Measurements from ENCODE around the gene CLIC1. TPM values are rescaled to one million over a fixed set of nuclear protein-coding genes. Genes with fewer than 3 reads are reported as not detected.
A peak's percentile ranks its signal among the peaks of the same experiment; 100 is the strongest.

CLIC1 gene
- total and polyA plus RNA-seq, 9 donors, result 117 to 219 (median 165) TPM

DNA sequence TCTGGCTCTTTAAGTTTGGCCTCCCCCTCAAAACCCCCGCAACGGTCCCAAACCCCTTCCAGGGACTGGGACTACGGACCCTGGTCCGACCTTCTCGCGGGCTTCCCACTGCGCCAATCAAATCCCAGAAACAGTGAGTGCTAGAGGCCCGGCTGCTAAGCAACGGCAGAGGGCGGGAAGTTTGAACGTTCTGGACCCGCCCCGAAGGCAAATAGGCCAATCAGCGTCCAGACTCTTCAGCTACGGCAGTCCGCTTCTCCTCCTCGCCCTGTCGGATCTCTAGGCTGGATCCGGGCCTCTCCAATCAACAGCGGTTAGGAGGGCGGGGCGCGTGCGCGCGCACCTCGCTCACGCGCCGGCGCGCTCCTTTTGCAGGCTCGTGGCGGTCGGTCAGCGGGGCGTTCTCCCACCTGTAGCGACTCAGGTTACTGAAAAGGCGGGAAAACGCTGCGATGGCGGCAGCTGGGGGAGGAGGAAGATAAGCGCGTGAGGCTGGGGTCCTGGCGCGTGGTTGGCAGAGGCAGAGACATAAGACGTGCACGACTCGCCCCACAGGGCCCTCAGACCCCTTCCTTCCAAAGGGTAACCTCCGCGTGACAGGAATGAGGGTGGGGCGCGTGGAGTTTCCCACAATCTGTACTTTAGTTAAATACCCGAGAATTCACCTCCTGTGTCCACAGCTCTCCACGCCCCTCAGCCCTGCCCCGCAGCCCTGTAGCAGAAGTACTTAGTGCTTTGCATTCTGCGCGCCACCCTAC, 3.5 kb upstream of the CLIC1 start, which contains the start of gene MSH5:
Gene MSH5, plus strand, starts transcription at position 367 of the 758 bp plus-strand sequence. CDS start 462 bp downstream, outside the sequence.
- Histone ChIP-seq H3K27me3 (ENCODE audit: control insufficient read depth, insufficient read depth, low read length) (no peaks in the 10 kb centered on the region), H3K36me3 (ENCODE audit: control insufficient read depth, insufficient read depth, low read length) (peaks cover 26% of the 10 kb centered on the region), H3K4me1 (ENCODE audit: control insufficient read depth, insufficient read depth, low read length) (peaks cover 40% of the 10 kb centered on the region), H3K4me3 (ENCODE audit: low read length) (peak within 1 kb of the TSS; percentile 96), H3K27ac (ENCODE audit: low read length) (peak within 1 kb of the TSS; percentile 97), H3K9me3 (replicated peaks; ENCODE audit: control insufficient read depth, low read depth, low read length) (no peaks in the 10 kb centered on the region)
- under 1% methylated on average over 56 of the region's 58 CpGs for WGBS (ENCODE audit: insufficient coverage)
- peak; percentile 100 for DNase-seq

DNA sequence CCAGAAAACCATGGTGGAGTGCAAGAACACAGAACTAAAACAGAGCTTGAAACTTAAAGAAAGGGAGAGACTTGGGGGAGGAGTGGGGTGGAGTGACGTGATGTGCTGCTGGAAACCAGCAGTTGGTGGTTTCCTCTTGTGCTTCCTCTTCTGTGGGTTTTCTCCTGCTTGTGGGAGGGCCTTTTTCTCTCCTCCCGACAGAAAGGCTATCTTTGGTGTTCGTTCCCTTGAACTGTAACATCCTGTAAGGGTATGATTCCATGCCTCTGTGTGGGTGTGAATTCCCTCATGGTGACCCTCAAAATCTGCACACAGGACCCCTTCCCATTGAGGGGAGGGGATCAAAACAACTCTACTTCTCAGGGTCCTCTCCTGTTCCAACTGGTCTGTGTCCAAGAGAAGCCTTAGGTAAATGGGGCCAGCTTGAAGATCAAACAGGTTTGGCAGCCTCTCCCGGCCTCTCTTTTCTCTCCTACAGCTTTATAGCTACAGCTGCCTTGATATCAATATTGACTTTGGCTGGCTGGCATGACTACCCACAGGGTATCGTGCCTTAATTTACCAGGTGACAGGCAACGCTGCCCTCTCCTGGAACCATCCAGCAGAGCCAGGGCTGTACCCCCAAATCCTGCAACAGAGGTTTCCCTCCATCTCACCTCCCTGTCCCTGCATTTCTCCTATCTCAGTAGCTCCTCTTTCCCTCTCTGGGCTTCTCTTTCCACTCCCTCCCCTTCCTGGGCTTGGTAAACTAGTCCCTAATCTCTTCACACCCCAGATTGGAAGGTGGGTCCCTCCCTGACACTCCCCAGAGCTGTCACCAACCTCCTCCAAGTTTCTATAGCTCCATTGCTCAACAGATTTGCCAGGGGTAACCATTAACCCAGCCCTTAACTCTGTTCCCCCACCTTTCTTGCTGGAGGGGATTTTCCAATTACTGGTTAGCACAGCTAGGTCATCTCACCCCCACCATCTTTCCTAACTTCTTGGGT, 2.0 kb upstream of the CLIC1 start:
- Histone ChIP-seq H3K27me3 (ENCODE audit: control insufficient read depth, insufficient read depth, low read length) (no peaks in the 10 kb centered on the region), H3K9me3 (replicated peaks; ENCODE audit: control insufficient read depth, low read depth, low read length) (no peaks in the 10 kb centered on the region), H3K4me1 (ENCODE audit: control insufficient read depth, insufficient read depth, low read length) (peaks cover 49% of the 10 kb centered on the region), H3K27ac (ENCODE audit: low read length) (peak overlapping the region; percentile 97), H3K36me3 (ENCODE audit: control insufficient read depth, insufficient read depth, low read length) (peaks cover 35% of the 10 kb centered on the region), H3K4me3 (ENCODE audit: low read length) (no peak overlapping the region)
- WGBS (ENCODE audit: insufficient coverage), result 34% methylated on average over 4 of the region's 6 CpGs
- DNase-seq, result peak; percentile 90

DNA sequence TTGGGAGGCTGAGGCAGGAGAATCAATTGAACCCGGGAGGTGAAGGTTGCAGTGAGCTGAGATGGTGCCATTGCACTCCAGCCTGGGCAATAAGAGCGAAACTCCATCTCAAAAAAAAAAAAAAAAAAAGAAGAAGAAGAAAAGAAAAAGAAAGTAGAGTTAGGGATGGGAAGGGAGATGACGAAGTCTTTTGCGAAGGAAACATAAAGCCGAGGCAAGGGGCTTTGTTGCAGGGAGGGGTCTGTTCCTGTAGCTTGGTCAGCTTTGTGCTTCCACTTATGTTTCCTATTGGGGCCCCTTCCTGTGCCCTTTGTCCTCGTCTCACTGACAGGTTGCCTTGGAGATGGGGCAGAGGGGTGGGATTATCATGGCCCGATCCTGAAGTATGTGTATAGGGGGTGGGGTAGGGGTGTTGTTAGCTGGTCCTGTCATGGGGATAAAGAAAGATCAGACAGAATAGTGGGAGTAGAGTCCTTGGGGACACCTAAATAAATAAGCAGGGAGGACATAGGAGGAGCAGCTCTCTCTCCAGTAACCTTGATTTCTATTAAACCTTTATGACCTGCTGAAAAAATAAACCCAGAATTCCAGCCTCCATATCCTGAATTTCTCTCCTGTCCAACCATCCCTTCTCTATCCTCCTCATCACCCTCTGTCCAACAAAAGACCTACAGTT, 1.1 kb upstream of the CLIC1 start:
- H3K4me1 ChIP-seq (ENCODE audit: control insufficient read depth, insufficient read depth, low read length), result peaks cover 49% of the 10 kb centered on the region
- H3K4me3 ChIP-seq (ENCODE audit: low read length), result no peak overlapping the region
- H3K9me3 ChIP-seq (replicated peaks; ENCODE audit: control insufficient read depth, low read depth, low read length), result no peaks in the 10 kb centered on the region
- peak; percentile 77 for DNase-seq
- H3K27ac ChIP-seq (ENCODE audit: low read length), result peak overlapping the region; percentile 97
- H3K36me3 ChIP-seq (ENCODE audit: control insufficient read depth, insufficient read depth, low read length), result peaks cover 35% of the 10 kb centered on the region
- WGBS (ENCODE audit: insufficient coverage), result 61% methylated on average over 5 of the region's 7 CpGs
- no peaks in the 10 kb centered on the region for H3K27me3 ChIP-seq (ENCODE audit: control insufficient read depth, insufficient read depth, low read length)

DNA sequence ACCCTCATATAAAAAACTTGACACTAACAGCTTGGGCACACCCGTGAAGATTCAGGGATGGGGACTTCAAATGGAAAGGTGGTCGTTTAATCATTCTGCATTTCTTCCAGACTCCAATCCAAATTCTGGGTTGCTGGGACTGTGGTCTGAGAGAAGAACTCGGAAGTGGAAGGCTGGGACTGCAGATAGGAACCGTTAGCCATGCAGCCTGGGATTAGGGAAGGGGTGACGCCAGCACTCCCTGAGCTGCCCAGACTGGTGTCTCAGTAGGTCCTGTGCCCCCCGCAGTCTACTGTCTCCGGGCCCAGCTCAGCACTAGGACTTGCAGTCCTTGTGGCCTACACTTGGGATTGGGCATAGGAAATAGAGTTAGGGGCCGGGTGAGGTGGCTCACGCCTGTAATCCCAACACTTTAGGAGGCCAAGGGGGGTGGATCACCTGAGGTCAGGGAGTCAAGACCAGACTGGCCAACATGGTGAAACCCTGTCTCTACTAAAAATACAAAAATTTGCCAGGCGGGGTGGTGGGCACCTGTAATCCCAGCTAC, 511 bp upstream of the CLIC1 start:
- H3K4me1 ChIP-seq (ENCODE audit: control insufficient read depth, insufficient read depth, low read length), result peaks cover 49% of the 10 kb centered on the region
- 35% methylated on average over 7 of the region's 10 CpGs for WGBS (ENCODE audit: insufficient coverage)
- H3K27me3 ChIP-seq (ENCODE audit: control insufficient read depth, insufficient read depth, low read length), result no peaks in the 10 kb centered on the region
- peaks cover 36% of the 10 kb centered on the region for H3K36me3 ChIP-seq (ENCODE audit: control insufficient read depth, insufficient read depth, low read length)
- H3K27ac ChIP-seq (ENCODE audit: low read length), result peak overlapping the region; percentile 97
- H3K9me3 ChIP-seq (replicated peaks; ENCODE audit: control insufficient read depth, low read depth, low read length), result no peaks in the 10 kb centered on the region
- H3K4me3 ChIP-seq (ENCODE audit: low read length), result peak overlapping the region; percentile 75
- no peak for DNase-seq

DNA sequence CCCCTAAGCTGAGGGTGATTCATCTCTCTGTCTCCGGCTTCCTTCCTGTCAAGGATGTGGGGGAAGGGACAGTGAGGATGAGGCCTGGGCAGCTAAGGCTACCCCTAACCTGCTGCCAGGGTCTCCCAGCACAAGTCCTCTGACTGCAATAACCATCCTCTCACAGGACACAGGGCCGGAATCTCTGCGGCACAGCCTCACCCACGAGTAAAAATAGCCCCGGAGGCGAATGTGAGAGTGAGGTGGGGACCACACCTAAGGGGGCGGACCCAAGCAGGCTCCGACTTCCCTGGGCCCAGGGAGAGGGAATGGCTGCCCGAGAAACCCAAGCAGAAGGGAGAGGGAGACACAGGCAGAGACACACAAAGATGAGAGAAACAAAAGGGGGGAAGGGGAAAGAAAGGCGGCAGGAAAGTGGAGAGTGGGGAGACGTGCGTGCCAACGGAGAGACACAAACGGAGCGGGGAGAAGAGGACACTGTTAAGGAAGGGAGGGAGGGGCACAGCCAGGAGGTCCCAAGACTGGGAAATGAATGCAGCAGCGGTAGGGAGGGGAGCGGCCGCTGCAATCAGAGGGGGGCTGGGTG, 1.4 kb downstream of the CLIC1 start:
- Histone ChIP-seq H3K4me1 (ENCODE audit: control insufficient read depth, insufficient read depth, low read length) (peaks cover 48% of the 10 kb centered on the region), H3K36me3 (ENCODE audit: control insufficient read depth, insufficient read depth, low read length) (peaks cover 42% of the 10 kb centered on the region), H3K4me3 (ENCODE audit: low read length) (peak overlapping the region; percentile 75), H3K27ac (ENCODE audit: low read length) (peak overlapping the region; percentile 97), H3K9me3 (replicated peaks; ENCODE audit: control insufficient read depth, low read depth, low read length) (no peaks in the 10 kb centered on the region), H3K27me3 (ENCODE audit: control insufficient read depth, insufficient read depth, low read length) (no peaks in the 10 kb centered on the region)
- peak; percentile 74 for DNase-seq
- WGBS (ENCODE audit: insufficient coverage), result 4% methylated on average over 9 of the region's 18 CpGs

DNA sequence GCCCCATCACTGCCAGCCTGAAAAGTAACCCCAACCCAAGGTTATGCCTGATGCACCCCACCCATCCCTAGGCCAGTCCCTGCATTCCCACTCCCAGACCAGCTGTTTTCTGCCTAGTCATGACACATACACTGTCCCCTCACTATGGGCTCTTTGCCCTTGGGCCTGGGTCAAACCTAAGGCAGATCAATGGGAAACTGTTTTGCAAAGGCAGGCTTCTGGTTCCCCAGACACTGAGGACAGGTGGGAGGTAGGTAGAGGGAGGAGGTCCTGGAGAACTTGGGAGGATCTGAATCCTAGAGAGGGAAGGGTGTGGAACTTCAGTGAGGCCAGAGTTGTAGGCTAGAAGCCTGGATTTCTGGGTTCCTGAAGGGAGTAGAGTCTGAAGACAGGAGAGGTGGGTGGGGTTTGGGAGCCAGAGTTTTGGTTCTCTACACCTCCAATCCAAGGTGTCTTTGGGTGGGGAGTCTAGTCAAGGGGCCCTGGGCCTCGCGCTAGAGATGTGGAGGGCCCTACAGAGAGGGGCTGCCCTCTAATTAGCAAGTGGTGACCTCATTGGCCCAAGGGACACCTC, 2.0 kb downstream of the CLIC1 start:
- peak overlapping the region; percentile 75 for H3K4me3 ChIP-seq (ENCODE audit: low read length)
- H3K4me1 ChIP-seq (ENCODE audit: control insufficient read depth, insufficient read depth, low read length), result peaks cover 45% of the 10 kb centered on the region
- no peaks in the 10 kb centered on the region for H3K9me3 ChIP-seq (replicated peaks; ENCODE audit: control insufficient read depth, low read depth, low read length)
- DNase-seq, result no peak
- peaks cover 42% of the 10 kb centered on the region for H3K36me3 ChIP-seq (ENCODE audit: control insufficient read depth, insufficient read depth, low read length)
- H3K27me3 ChIP-seq (ENCODE audit: control insufficient read depth, insufficient read depth, low read length), result no peaks in the 10 kb centered on the region
- H3K27ac ChIP-seq (ENCODE audit: low read length), result peak overlapping the region; percentile 97
- WGBS (ENCODE audit: insufficient coverage), result no CpG with 5 or more reads among the region's 2 CpGs

DNA sequence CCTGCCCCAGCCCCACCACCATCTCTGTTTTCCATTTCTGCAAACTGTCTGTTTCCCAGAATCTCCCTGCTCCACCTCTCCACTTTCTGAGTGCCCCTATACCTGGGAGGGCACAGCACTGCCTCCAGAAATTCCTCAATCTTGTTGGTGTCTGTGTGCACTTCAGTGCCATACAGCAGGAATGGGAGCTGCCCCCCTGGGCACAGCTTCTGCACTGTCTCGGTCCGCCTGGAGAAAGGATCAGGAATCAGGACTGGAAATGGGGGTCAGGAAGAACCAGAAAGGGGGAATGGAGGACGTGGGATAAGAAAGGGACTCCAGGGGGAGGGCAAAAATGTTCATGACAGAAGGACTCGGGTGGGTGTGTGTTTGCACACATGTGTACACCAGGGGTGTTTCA, 2.6 kb downstream of the CLIC1 start:
- peaks cover 42% of the 10 kb centered on the region for H3K36me3 ChIP-seq (ENCODE audit: control insufficient read depth, insufficient read depth, low read length)
- H3K27ac ChIP-seq (ENCODE audit: low read length), result peak overlapping the region; percentile 97
- H3K9me3 ChIP-seq (replicated peaks; ENCODE audit: control insufficient read depth, low read depth, low read length), result no peaks in the 10 kb centered on the region
- no peak for DNase-seq
- WGBS (ENCODE audit: insufficient coverage), result 86% methylated on average over 4 of the region's 4 CpGs
- peaks cover 46% of the 10 kb centered on the region for H3K4me1 ChIP-seq (ENCODE audit: control insufficient read depth, insufficient read depth, low read length)
- H3K4me3 ChIP-seq (ENCODE audit: low read length), result no peak overlapping the region
- no peaks in the 10 kb centered on the region for H3K27me3 ChIP-seq (ENCODE audit: control insufficient read depth, insufficient read depth, low read length)

DNA sequence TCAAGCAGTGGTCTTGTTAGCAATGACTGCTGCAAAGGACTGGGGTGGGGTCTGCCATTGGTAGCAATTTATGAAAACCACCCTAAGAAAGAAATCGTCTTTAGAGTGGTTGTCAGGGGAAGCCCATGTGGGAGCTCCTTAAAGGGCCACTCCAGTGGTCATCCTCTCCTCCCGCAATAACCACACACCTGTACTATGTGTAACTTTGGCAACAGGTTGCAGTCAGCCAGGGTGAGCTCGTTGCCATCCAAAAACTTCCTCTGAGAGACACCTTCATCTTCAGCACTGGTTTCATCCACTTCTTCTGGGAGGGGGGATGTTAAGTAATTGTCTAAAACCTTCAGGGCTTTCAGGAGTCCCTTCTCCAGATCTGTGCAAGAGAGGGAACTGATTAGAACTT, 4.3 kb downstream of the CLIC1 start:
- WGBS (ENCODE audit: insufficient coverage), result no CpG with 5 or more reads among the region's 3 CpGs
- Histone ChIP-seq H3K4me3 (ENCODE audit: low read length) (no peak overlapping the region), H3K27ac (ENCODE audit: low read length) (no peak overlapping the region), H3K9me3 (replicated peaks; ENCODE audit: control insufficient read depth, low read depth, low read length) (no peaks in the 10 kb centered on the region), H3K4me1 (ENCODE audit: control insufficient read depth, insufficient read depth, low read length) (peaks cover 49% of the 10 kb centered on the region), H3K27me3 (ENCODE audit: control insufficient read depth, insufficient read depth, low read length) (no peaks in the 10 kb centered on the region), H3K36me3 (ENCODE audit: control insufficient read depth, insufficient read depth, low read length) (peaks cover 58% of the 10 kb centered on the region)
- no peak for DNase-seq

DNA sequence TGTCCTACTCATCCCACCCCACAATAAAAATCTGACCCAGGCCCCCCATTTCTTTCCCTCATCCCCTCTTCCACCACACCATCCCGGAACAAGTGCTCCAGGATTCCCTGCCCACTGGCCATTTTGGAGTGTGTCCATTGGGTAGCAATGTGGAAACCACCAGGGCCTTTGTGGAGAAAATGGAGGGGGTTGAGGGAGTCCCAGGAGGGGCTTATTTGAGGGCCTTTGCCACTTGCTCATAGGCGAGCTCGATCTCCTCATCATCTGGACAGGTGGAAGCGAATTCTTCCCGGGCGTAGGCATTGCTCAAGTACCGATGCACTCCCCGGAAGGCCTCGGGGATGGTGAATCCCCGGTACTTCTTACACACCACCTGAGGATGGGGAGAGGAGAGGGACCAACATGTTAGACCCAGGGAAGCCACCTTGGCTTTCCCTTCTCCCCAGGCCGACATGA, 5.7 kb downstream of the CLIC1 start:
- Histone ChIP-seq H3K4me3 (ENCODE audit: low read length) (no peak overlapping the region), H3K36me3 (ENCODE audit: control insufficient read depth, insufficient read depth, low read length) (peaks cover 71% of the 10 kb centered on the region)

More for the DNA sequence above, 5.7 kb downstream of the CLIC1 start:
- Histone ChIP-seq H3K27me3 (ENCODE audit: control insufficient read depth, insufficient read depth, low read length) (no peaks in the 10 kb centered on the region), H3K27ac (ENCODE audit: low read length) (peak overlapping the region; percentile 100), H3K4me1 (ENCODE audit: control insufficient read depth, insufficient read depth, low read length) (peaks cover 42% of the 10 kb centered on the region), H3K9me3 (replicated peaks; ENCODE audit: control insufficient read depth, low read depth, low read length) (no peaks in the 10 kb centered on the region)
- DNase-seq, result no peak
- 68% methylated on average over 2 of the region's 11 CpGs for WGBS (ENCODE audit: insufficient coverage)
